Stimulated activated CD8-positive, alpha-beta memory T cell treated with anti-CD3 and anti-CD28 coated beads, Interleukin-2, amount 100 ng/mL, for 48 hours (primary cell): ENCODE measurements around the gene NFATC3.
A peak's percentile ranks its signal among the peaks of the same experiment; 100 is the strongest.

Experiments
- DNase-seq, 2 donors: peaks; one replicate each; pipeline ENCODE4 v3.0.0-alpha.2; 2020; ENCODE audit warnings: low read depth in 2 of 2

NFATC3 gene

GRCh38 chr16:68230176-68230571, 145.0 kb downstream of the NFATC3 start:
- DNase-seq, result no peak

GRCh38 chr16:68230956-68231355, 145.8 kb downstream of the NFATC3 start:
- DNase-seq, result no peak

- no peak for DNase-seq
Observed at GRCh38 chr16:68231384-68232136, 146.4 kb downstream of the NFATC3 start.

GRCh38 chr16:68232335-68232734, 147.2 kb downstream of the NFATC3 start:
- no peak for DNase-seq

- no peak for DNase-seq
Observed at GRCh38 chr16:68233085-68233834, 148.1 kb downstream of the NFATC3 start.

- no peak for DNase-seq
Observed at GRCh38 chr16:68233835-68234187, 148.6 kb downstream of the NFATC3 start.

- DNase-seq, result no peak
Observed at GRCh38 chr16:68234188-68235107, 149.3 kb downstream of the NFATC3 start.

GRCh38 chr16:68235108-68235886, 150.1 kb downstream of the NFATC3 start:
- DNase-seq, result no peak

- no peak for DNase-seq
Observed at GRCh38 chr16:68235887-68236136, 150.6 kb downstream of the NFATC3 start, which contains the start of gene ESRP2. Gene ESRP2 (minus strand): TSS chr16:68236127. CDS start chr16:68236045, 82 bp downstream.

- no peak for DNase-seq
Observed at GRCh38 chr16:68236137-68236825, 151.1 kb downstream of the NFATC3 start.

GRCh38 chr16:68236826-68237242, 151.7 kb downstream of the NFATC3 start:
- no peak for DNase-seq

GRCh38 chr16:68237243-68238028, 152.3 kb downstream of the NFATC3 start:
- peak; percentile 86 to 89 for DNase-seq

- DNase-seq, result no peak
Observed at GRCh38 chr16:68238029-68238345, 152.8 kb downstream of the NFATC3 start.

GRCh38 chr16:68242085-68242484, 156.9 kb downstream of the NFATC3 start:
- DNase-seq, result no peak

- DNase-seq, result no peak
Observed at GRCh38 chr16:68242926-68243858, 158.0 kb downstream of the NFATC3 start.

GRCh38 chr16:68244481-68244902, 159.3 kb downstream of the NFATC3 start:
- no peak for DNase-seq

GRCh38 chr16:68244903-68245853, 160.0 kb downstream of the NFATC3 start, which contains the start of gene PLA2G15:
Gene PLA2G15 (plus strand): TSS chr16:68245373. CDS start chr16:68245427, 54 bp downstream.
- peak; percentile 94 to 95 for DNase-seq

GRCh38 chr16:68246121-68246520, 161.0 kb downstream of the NFATC3 start:
- no peak for DNase-seq
